ENCODE measurements around the gene MAPRE2.

MAPRE2 gene

DNA sequence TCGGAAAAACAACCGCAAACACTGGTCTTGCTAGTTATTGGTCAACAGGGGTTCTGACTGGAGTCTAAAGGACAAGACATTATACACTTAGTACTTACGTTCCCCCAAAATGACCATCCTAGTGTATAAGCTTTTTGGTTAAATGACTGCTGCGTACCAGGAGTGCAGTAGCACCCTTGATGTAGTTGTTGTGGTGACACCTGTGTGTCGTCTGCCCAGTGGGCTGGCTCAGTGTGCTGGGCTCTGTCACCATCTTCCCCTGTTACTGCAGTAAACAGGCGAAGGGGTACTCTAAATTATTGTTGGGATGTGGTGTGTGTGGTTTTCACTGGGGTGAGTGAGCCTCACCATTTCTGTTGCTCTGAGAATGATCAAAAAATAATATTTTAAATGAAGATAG, 76.2 kb downstream of the MAPRE2 start:
- FAIRE-seq (no peak), DNase-seq (ENCODE audit: insufficient read length, low spot score) (no peak)

DNA sequence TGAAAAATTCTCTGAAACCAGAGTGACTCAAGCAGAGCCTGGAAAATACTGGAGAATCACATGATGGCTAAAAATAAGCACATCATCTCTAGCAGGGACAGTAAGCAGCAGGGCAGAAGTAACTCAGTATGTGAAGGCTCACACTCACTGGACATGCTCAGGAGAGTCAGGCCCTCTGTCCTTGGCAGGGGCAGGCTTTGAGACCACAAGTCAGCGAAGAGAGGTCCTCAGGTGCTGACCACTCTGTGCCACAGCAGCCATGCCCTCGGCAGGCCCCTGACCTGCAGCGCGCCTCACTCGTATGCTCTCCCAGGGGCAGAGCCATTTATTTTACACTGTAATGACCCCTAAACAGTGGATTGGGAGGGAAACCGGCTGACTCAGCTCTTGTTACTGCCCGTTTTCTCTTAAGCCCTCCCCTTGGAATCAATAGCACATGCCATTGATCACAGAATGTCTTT, 76.8 kb downstream of the MAPRE2 start:
- FAIRE-seq (no peak), DNase-seq (ENCODE audit: insufficient read length, low spot score) (no peak)

DNA sequence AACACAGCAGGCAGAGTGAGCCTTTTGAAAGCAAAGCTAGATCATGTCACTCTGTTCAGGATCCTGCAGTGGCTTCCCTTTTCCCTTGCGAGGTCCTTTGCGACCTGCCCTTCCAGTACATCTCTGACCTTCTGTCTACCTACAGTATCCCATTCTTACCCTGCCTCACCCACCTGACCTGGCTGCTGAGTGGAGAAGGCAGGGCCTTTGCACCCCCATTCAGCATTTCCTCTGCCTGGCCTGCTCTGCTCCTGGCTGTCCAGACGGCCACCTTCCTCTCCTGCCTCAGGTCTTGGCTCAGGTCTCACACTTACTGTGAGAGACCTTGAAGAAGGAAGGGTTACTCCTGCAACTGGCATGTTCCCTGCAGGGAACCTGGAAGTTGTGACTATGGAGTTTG, 77.4 kb downstream of the MAPRE2 start:
- FAIRE-seq, result no peak
- no peak for DNase-seq (ENCODE audit: insufficient read length, low spot score)

DNA sequence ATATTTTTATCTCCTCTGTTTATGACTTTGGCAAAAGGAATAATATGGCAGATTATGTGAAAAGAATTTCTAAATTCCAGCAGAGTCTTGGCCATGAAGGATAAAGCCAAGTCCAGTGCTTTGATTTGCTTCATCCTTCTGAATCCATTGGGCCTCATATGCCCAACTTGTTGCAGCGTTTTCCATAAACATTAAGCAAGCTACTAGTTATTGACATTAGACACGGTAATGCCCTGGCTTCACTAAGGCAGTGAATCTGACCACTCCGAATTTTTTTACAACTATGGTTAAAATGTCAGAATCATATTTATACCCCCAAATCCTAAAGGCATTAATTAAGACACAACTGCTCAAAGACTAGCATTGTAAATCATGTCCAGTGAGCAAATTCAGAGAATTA, 79.8 kb downstream of the MAPRE2 start:
- FAIRE-seq (no peak), DNase-seq (ENCODE audit: insufficient read length, low spot score) (no peak)

DNA sequence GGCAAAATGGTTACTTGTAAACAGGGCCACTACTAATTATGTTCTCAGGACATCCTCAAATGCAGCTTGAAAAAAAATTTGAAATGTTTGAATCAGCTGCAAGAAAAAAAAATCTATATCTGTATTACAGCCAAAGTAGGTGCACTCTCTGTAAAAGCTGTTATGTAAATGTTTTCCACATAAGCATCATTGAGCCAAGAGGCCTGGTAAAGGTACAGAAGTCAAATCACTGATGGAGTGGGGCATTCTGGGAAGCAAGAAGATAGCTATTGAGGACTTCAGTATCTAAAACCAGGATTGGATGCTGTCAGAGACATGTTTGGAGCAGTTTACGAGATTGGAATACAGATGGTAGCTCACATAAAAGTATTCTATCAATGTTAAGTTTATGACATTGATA, 80.3 kb downstream of the MAPRE2 start:
- no peak for FAIRE-seq
- no peak for DNase-seq (ENCODE audit: insufficient read length, low spot score)

DNA sequence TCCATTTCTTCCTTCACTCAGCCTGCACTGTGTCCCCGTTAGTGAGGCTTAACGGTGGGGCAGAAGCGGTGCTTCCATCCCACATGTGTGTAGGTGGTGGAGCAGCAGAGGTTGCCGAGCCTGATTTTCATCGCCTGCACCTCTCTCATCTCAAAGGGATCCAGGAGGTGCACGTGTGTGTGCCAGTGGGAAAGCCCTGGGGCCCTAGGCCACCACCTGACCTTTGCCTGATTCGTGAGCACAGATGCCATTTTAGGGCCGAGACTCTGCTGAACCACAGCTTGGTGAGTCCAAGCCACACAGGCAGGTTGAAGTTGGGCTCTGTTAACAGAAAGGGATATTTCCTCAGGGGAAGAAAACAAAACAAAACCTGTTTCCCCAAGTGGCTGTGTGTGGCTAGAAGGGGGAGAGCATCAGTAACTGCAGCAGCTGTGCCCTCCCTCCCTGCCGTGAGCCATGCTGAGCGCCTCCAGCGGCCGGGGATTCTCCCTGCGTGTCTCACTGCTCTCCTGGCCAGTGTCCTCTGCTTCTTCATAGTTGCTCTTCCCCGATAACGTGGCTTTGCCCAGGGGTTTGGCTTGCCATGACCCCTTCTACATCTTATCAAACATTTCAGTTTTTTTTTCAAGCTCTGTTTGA, 81.5 kb downstream of the MAPRE2 start:
- FAIRE-seq (no peak), DNase-seq (ENCODE audit: insufficient read length, low spot score) (no peak)

DNA sequence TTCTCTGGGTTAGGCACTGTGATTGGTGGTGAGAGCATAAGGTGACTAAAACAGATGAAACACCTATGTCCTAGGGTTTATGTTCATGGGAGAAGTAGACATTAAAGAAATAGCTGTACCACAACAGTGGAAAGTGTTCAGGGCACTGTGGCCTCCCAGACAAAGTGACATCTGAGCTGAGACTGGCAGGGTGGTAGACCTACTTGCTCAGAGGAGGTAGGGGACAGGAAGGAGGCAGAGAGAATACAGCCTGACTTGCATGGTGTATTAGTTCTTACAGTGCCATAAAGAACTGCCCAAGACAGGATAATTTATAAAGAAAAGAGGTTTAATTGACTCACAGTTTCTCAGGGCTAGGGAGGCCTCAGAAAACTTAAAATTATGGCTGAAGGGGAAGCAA, 82.6 kb downstream of the MAPRE2 start:
- no peak for FAIRE-seq
- no peak for DNase-seq (ENCODE audit: insufficient read length, low spot score)

DNA sequence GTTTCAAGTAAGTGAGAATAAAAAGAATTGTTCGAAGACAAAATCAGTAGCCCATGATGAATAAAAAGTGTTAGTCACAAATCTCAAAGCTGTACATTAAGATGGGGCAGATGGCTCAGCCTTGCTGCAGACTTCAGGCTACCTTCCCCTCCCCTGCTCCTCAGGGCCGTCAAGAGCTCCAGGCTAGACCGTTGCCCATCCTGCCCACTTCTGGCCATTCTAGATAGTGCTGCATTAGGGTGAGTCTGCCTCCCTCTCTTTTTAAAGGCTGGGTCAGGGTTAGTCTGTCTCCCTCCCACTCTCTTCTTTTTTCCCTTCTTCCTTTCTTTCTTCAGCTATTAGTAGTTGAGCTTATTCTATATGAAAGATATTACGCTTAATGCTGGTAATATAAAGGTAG, 86.0 kb downstream of the MAPRE2 start:
- DNase-seq (ENCODE audit: insufficient read length, low spot score), result no peak
- FAIRE-seq, result no peak

DNA sequence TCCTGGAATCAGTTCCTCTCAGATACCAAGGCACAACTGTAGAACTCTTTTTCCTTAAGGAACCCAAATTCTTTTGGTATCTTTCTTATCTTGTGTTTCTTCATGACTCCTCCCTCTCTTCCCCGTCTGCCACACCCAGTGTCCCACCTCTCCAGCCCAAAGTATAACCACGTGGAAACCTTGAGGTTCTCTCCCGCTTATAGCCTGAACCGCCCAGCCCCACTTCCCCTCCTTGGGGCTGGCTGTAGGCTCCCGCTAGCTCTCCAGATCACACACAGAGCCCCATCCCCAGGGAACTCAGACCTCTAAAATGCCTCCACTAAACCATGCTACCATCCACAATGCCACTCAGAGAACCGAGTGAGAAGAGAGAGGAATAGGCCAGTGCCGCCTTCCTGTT, 87.5 kb downstream of the MAPRE2 start:
- FAIRE-seq (no peak), DNase-seq (ENCODE audit: insufficient read length, low spot score) (no peak)

DNA sequence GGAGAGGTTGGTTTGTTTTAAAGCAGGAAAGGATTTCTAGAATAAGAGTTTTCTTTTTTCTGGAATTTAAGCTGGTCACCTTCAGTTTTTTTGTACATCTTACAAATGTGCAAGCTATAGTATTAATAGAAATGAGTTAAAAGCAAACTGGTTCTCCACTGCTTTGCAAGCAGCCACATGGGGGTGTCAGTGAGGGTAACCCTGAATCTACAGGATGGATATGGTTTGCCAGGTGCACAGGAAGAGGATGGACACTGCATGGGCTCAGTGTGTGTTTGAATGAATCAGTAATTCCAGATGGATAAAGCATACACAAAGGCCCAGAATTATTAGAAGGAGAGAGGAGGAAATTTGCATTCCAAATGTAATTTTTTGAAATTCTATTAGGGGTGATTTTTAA, 89.0 kb downstream of the MAPRE2 start:
- DNase-seq (ENCODE audit: insufficient read length, low spot score) (no peak), FAIRE-seq (no peak)

DNA sequence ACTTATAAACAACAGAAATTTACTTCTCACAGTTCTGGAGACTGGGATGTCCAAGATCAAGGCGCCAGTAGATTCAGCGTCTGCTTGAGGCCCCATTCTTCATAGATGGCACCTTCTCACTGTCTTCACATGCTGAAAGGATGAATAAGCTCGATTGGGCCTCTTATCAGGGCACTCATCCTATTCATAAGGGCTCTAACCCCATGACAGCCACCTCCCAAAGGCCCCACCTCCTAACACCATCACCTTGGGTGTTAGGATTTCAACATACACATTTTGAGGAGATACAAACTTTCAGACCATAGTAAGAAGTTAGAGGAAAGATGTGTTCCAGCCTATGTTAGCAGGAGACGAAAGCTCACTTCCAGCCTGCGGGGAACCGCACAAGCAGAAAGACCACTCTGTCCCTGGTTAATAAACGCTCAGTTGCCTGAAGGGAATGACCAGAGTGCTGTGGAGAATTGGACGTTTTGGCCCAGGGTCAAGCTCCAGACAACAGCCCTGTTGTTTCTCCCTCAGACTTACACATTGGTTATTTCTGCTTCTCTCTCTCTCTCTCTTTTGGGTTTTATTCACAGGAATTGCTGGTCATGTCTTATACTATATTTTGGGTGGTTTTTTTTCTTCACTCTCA, 90.3 kb downstream of the MAPRE2 start:
- FAIRE-seq, result no peak
- no peak for DNase-seq (ENCODE audit: insufficient read length, low spot score)

DNA sequence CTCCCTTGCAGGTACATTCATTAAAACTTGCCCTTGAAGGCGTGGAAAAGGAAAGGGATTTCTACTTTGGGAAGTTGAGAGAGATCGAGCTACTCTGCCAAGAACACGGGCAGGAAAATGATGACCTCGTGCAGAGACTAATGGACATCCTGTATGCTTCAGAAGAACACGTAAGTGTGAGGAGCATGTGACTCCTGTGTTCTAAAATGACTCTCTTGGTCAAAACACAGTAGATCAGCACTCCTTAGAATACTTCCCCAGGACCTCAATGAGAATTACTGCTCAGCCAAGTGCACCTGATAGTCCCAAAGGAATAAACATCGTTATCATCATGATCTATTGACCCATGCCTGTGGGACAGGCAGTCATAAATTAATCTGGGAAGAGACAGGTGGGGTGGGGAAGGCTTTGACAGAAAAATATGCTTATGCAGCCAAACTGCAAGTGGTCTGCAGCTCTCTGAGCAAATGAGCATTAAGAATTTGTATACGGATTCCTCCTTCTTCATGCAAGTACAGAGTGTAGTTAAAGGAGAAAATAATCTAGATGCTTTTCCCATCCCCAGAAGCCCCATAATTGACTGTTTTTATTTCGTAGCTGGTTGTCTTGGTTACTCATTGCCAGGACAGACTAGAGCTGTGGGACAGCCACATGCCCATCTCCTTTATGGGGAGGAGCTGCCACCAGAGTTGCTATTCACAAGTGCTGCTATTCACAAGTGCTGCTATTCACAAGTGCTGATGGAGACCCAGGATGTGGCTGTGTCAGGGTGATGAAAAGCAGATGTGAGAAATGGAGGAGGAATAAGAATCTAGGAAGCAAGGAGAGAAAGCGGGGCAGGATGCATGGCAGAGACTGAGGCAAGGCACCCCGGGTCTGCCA, 91.0 kb downstream of the MAPRE2 start:
- no peak for DNase-seq (ENCODE audit: insufficient read length, low spot score)
- FAIRE-seq, result no peak

DNA sequence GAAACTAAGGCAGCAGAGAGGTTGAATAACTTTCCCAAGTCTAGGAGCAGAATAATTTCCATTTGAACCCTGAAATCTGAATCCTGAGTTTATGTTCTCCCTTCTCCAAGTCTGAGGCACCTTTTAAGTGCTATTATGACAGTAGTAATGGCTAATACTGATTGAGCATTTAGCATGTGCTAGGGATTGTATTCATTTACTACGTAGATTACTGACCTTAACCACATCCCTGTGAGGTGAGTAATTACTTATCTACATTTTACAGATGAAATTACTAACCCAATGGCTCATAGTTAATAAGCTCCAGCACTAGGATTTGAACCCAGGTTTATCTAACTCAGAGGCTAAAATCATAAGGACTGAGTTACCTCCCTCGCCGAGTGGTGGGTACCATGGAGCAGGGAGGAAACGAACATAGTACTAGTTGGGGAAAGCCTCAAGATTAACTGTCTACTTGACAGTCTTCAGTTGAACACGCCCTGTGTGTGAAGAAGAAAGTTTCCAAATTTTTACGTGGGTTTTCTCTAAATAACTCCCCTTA, 93.0 kb downstream of the MAPRE2 start:
- FAIRE-seq (no peak), DNase-seq (ENCODE audit: insufficient read length, low spot score) (no peak)

DNA sequence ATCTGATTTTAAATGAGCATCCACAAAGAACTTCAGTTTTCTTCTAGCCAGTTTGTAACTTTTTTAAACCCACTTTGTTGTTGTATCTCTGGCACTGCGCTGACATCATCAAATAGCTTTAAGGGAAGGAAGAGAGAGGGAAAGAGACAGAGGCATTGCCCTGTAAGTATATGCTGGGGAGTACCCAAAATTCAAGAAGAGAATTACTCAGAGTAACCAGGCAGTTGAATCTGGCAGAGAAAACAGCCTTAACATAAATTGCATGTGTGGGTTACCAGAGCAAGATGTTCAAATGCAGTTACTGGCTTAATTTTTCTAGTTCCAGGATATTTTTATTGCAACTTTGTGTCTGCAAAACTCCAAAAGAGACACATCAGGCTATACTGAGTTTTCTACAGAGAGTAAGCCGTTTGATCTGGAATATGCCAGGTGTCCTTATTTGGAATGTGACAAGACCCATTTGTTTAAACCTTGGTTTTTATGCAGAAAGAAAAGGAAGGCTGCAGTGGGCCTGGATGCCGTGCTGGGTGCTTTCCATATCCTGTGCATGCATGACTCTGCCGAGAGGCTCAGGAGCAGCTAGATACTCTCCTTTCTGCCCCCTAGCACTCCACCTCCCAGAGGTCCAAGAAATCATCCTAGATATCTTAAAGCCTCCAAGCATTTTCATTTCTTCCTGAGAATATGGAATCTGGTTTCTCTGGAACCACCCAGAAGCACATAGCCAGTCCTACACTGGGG, 93.7 kb downstream of the MAPRE2 start:
- FAIRE-seq (no peak), DNase-seq (ENCODE audit: insufficient read length, low spot score) (no peak)

DNA sequence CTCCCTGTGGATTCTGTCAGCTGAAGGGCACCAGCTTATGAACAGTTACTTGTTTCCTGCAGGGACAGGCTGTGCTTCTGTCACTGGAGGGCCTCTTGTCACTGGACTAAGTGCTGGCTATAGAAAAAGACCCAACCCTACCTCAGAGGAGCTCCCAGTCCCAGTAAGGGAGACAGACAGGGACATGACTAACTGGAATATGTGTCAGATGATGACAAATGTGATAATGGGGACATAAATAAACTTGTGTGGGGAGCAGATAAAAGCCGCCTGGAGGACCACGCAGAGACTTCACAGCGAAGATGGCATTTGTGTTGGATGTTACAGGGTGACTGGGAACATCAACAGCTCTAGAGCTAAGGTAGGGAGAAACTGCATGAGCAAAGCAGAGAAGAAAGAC, 95.0 kb downstream of the MAPRE2 start:
- DNase-seq (ENCODE audit: insufficient read length, low spot score), result no peak
- FAIRE-seq, result no peak

DNA sequence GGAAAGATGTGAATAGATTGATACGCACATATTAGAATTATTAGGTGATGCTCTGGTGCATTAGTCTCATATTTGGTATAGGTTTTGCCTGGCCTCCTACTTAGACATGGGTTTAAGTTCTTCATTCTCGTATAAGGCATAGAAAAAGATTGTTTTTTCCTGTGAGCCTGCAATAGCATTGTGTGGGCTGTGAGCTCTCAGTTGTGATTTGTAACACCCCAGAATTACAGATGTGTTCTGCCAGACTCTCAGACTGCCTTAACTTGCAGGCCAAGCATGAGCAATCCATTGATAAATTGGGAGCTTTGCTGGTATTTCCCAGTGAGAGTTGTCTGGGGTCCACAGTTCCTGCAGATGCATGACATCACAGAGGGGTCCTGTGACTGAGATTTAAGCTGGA, 95.7 kb downstream of the MAPRE2 start:
- no peak for FAIRE-seq
- DNase-seq (ENCODE audit: insufficient read length, low spot score), result no peak

DNA sequence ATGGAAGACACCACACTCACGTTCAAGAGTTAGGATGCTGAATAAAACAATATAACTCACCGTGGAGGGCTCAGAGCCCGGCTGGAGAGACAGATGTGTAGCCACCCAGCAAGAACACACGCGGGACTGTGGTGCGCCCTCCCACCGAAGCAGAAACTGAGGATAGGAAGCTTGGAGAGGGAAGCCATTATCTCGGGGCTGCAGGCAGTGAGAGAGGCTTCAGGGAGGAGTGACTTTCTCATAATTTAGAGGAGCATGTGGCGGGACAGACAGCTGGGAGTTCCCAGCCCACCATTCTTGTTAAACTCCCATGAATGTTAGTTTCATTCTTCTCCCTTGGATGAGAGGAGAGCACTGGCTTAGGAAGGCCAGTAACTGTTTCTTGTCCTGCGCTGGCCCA, 96.4 kb downstream of the MAPRE2 start:
- DNase-seq (ENCODE audit: insufficient read length, low spot score) (no peak), FAIRE-seq (no peak)

DNA sequence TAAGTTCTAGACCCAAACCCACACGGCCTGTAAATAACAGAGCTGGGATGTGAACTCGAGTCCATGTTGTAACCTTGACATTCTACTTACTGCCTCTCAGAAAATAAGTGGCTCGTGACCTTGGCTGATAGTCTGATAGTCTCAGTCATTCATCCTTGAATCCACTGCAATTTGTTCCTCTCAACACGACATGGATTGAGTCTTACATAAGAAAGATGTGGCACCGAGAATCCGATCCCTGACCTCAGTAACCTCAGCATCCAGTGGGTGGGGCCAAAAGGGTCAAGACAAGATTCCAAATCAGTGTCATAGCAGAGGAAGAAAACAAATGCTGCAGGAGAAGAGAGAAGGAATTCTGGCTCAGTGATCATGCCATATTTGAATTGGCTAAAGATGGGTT, 97.6 kb downstream of the MAPRE2 start:
- no peak for DNase-seq (ENCODE audit: insufficient read length, low spot score)
- FAIRE-seq, result no peak

DNA sequence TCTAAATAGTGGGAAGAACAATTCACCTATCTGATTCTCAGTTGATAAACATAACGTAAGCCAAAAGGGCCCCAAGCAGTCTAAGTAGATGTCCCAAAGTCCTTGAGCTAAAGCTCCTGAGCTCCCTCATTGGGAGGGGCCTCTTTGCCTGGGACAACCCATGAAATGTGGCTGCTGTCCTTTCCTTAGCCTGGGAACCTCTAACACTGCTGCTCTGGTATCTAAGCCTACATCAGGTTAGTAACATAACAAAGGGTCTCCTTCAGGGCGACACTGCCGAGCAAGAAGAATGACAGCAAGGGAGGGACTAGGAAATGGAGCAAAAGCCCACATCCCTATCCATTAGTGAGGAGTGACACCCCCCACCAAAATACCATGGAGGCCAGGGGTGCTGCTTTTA, 98.3 kb downstream of the MAPRE2 start:
- FAIRE-seq (no peak), DNase-seq (ENCODE audit: insufficient read length, low spot score) (no peak)

DNA sequence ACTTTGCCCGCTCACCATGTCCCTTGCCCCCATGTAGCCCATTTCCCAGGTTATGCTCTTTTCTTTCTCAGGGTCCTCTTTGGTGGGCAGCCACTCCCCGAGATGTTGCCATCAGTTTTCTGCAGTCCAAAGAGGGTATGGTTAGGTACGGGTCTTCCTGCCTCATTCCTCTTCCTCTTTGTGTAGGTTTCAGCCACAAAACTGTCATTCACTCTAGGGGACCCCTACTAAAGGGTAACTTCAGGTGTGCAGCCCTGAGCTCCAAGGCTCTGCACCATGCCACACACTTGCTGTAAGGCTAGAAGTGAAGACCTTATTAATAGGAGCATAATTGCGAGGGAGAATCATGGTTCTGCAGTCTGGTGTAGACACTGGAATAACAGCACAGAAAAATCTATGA, 99.9 kb downstream of the MAPRE2 start:
- DNase-seq (ENCODE audit: insufficient read length, low spot score), result no peak
- no peak for FAIRE-seq

Measured in HTR-8/SVneo (cell line).